HG03432 (cell line): Measurements from ENCODE around the gene FBXL2.
"Not testable (repeated sequence)": the region's sequence is repeated elsewhere in the genome, so short reads cannot be mapped to it uniquely, and the experiment has no call there.

Source experiments
- ATAC-seq: cut with Tn5 transposase; IDR thresholded peaks from one replicate; pipeline ENCODE4 v1.9.1; 2021; ENCODE audit warnings: mild to moderate bottlenecking, moderate library complexity; ENCODE audit not compliant: unreplicated experiment

The FBXL2 gene

GRCh38 chr3:33426630-33427317 lies 149.5 kb downstream of the FBXL2 start:
- ATAC-seq = no peak

- ATAC-seq = no peak
Observed at GRCh38 chr3:33428734-33429133, 151.5 kb downstream of the FBXL2 start.

- ATAC-seq = not testable (repeated sequence)
Observed at GRCh38 chr3:33429306-33429705, 152.1 kb downstream of the FBXL2 start.

GRCh38 chr3:33430061-33430460 lies 152.8 kb downstream of the FBXL2 start:
- peak; percentile 31 for ATAC-seq

- ATAC-seq = no peak
Observed at GRCh38 chr3:33430571-33430970, 153.3 kb downstream of the FBXL2 start.

GRCh38 chr3:33433843-33434242 lies 156.6 kb downstream of the FBXL2 start:
- ATAC-seq = no peak
